HG03378 (cell line): ENCODE results near the gene GNG11.

ENCODE experiments used
- ATAC-seq: cut with Tn5 transposase; IDR thresholded peaks from one replicate; pipeline ENCODE4 v1.9.1; 2021; ENCODE audit warnings: mild to moderate bottlenecking, moderate library complexity; ENCODE audit not compliant: unreplicated experiment

The GNG11 gene

GRCh38 chr7:93945756-93946535 lies 24.4 kb downstream of the GNG11 start:
- ATAC-seq: no peak

DNA sequence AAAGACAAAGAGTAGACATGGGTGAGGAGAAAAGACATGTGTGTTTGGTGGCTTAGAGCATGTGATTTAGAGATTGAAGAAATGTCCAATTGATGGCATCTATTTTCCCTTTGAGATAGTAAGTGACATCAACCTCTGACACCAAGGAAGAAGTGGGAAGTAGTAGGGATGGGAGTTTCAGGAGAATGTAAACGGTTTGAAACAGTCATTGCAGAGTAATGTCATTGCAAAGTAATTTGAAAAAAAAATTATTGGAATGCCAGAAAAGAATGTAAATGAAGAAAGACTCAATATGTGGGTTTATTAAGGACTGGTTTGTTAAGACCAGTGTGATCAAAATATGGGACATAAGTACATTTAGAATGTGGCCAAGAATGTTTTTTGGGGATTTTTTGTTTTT lies 26.6 kb downstream of the GNG11 start:
- ATAC-seq: no peak

GRCh38 chr7:93948873-93949272 lies 27.3 kb downstream of the GNG11 start:
- no peak for ATAC-seq

DNA sequence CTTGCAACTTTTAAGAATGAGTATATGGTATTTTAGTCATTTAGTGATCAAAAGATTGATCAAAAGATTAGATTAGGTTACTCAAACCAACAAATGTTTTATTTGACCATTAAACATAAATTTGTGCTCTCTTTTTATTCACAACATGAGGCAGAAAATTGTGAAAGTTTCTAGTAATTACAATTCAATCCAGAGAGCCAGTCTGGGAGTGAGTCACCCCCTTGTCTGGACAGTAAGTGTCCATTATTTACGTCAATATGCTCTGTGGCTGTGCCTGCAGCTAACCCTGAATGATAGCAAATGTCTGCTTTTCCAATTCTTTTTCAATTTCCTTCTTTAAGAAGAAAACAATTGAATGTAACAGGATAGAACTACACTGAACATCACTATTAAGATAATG lies 27.9 kb downstream of the GNG11 start:
- no peak for ATAC-seq

- ATAC-seq: peak; percentile 91
These were observed 33.8 kb downstream of the GNG11 start for GRCh38 chr7:93955304-93955703.

DNA sequence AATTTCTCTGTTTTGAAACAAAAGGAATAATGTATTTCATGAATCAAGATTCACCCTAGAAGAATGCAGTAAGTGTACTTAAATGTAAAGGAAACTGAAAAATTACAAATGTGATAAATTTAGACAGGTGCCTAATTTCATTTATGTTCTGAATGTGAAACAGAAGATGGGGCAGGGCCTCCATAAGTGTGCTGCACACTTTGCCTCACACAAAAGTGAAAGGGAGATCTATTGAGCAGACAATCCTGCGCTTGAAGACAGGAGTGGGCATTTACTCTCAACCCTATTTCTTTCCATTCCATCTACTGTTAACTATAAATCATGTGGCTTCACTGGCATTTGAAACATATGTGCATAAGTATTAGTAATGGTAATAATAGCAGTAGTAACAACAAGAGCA lies 36.2 kb downstream of the GNG11 start:
- ATAC-seq: no peak

GRCh38 chr7:93958216-93958615 lies 36.7 kb downstream of the GNG11 start:
- ATAC-seq: no peak

DNA sequence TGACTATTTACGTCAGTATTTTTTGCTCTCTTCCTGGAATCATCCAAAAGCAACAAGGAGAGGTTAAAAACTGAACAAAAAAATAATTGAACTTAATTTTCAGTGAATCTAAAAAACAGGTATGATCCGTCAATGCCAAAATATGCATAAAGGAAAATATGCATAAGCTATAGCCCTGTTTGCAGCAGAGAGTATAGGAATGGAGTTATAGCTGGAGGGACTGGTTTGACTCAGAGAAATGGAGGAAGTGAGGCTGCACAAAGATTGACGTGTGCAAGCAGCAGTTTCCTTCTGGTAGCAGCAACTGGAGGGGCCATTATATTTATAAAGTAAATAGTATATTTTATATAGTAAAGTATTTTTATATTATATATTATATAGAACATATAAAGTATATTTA lies 37.1 kb downstream of the GNG11 start:
- ATAC-seq: no peak

DNA sequence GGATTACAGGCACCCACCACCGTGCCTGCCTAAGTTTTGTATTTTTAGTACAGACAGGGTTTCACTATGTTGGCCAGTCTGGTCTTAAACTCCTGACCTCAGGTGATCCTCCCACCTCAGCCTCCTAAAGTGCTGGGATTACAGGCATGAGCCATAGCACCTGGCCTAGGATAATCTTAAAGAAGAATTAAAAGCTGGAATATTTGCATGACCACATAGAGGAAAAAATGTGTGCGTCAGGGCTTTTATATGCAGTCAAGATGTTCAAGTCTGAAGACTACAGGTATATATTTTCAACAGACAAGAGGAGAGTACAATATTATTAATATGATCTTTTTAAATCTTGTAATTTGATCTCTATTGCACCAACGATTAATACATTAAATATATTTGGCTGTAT lies 39.5 kb downstream of the GNG11 start:
- ATAC-seq: no peak

DNA sequence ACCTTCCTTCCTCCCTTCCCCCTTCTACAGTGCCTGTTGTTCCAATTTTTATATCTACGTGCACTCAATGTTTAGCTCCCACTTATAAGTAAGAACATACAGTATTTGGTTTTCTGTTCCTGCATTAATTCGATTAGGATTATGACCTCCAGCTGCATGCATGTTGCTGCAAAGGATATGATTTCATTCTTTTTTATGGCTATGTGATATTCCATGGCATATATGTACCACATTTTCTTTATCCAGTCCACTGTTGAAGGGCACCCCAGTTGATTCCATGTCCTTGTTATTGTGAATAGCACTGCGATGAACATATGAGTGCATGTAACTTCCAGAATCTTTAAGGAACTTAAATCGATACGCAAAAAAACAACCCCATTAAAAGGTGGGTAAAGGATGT lies 42.7 kb downstream of the GNG11 start:
- no peak for ATAC-seq

DNA sequence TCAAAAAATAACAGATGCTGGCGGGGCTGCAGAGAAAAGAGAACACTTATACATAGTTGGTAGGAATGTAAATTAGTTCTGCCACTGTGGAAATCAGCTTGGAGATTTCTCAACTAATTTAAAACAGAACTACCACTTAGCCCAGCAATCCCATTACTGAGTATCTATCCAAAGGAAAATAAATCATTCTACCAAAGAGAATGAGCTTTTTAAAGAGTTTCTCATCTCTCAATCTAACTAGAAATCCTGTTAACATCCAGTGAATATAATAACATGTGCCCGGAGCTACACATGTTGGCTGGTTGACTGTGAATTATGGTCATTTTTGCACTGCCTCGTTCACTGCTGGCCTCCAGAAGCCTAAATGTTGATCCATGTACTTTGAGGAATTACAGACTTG lies 43.3 kb downstream of the GNG11 start:
- ATAC-seq: no peak

DNA sequence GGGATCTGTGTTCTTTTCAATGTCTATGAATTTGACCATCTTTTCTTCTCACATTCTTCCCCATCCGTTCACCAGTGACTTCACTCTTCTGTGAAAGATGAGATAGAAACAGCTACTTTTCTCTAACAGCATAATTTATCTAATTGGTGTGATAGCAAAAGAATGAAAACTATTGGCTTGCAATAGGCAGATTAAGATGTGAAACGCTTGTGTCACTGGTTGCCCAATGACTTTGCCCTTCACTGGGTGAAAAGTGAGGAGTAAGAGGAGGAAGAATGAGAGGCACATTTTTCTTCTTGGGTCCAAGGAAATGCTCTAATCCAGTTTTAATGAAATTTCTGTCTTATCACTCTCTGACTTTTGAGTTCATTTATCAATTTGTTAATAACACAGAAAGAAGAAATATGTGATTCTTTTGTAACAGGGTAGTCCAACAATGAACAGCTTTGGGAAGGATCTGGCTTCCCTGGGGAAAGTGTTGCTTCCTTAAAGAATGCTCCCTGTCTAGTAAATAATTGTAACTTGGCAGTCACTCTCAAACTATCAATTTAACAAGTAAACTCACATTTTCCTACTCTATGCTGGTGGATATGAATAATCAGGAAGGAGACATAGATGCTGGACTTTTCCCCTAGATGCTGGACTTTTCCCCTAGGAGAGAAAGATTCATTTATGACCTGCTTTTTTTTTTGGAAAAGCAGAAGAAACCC lies 47.5 kb downstream of the GNG11 start:
- ATAC-seq: no peak

- no peak for ATAC-seq
These were observed 50.6 kb downstream of the GNG11 start for GRCh38 chr7:93972029-93972725.

- ATAC-seq: no peak
These were observed 51.6 kb downstream of the GNG11 start for GRCh38 chr7:93973134-93973533.

DNA sequence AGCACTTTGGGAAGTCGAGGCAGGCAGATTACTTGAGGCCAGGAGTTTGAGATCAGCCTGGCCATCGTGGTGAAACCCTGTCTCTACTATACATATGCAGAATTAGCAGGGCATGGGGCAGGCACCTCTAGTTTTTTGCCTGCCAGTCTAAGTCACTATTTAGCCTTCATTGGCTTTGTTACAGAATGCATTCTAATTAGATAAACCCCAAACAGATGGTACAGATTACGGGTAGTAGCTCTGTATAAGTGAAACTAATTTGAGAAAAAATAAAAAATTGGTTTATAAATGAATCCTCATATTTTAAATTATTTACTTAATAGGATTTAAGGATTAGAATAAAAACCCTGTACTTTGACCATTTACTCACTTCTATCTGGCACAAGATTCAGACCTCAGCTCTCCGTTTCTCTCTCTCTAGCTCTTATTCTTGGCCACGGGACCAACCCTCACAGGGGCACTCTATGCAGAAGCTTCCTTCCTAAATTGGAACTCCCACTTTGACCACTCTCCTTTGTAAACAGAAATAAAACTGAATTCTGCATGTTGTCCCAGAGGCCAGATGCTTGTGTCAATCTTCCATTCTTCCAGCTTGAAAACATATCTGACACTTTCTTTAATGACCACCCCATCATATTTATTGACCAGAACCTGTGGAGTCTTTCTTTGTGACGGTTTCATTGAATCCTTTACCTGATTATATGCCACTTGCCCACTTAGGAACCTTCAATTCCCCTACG lies 55.8 kb downstream of the GNG11 start:
- ATAC-seq: no peak
